Activated naive CD4-positive, alpha-beta T cell treated with anti-CD3 and anti-CD28 coated beads for 36 hours (primary cell): ENCODE measurements around the gene TANC1. TPM values are rescaled to one million over a fixed set of nuclear protein-coding genes. Genes with fewer than 3 reads are reported as not detected.
"Not testable (repeated sequence)": the region's sequence is repeated elsewhere in the genome, so short reads cannot be mapped to it uniquely, and the experiment has no call there.

Source experiments
- CTCF ChIA-PET: fragments of 350-600 bp; sonication (Branson Sonifier 250); formaldehyde crosslinking; loops from one replicate; lab custom pipeline; 2021; ENCODE audit warnings: antibody characterized with exemption; lab: Charles Lee
- DNase-seq: peaks from one replicate; pipeline ENCODE4 v3.0.0-alpha.2; 2020
- H3K27ac Mint-ChIP-seq: one replicate; pipeline ENCODE4 v1.8.0; 2021; ENCODE audit warnings: mild to moderate bottlenecking, mixed read lengths
- H3K27me3 Mint-ChIP-seq: one replicate; pipeline ENCODE4 v1.8.0; 2021; ENCODE audit warnings: low read depth, mixed read lengths
- H3K36me3 Mint-ChIP-seq: one replicate; pipeline ENCODE4 v1.8.0; 2021; ENCODE audit warnings: low read depth, mixed read lengths
- H3K4me1 Mint-ChIP-seq: one replicate; pipeline ENCODE4 v1.8.0; 2021; ENCODE audit warnings: low read depth, mixed read lengths
- H3K4me3 Mint-ChIP-seq: one replicate; pipeline ENCODE4 v1.8.0; 2021; ENCODE audit warnings: mild to moderate bottlenecking, moderate library complexity, mixed read lengths
- H3K9me3 Mint-ChIP-seq: one replicate; pipeline ENCODE4 v1.8.0; 2021; ENCODE audit warnings: mixed read lengths
- intact Hi-C: fragments of 100-400 bp; cut with micrococcal nuclease; formaldehyde crosslinking; loops from one replicate; pipeline ENCODE4 v1.15.1; 2023
- total RNA-seq, 2 experiments: library from RNA; stranded (reverse); gene quantifications; one replicate each; pipeline ENCODE4 v1.2.3, GENCODE V29; 2021

TANC1 gene
- total RNA-seq, 2 experiments from 2014 or later, result 2.0 to 2.3 TPM

DNA sequence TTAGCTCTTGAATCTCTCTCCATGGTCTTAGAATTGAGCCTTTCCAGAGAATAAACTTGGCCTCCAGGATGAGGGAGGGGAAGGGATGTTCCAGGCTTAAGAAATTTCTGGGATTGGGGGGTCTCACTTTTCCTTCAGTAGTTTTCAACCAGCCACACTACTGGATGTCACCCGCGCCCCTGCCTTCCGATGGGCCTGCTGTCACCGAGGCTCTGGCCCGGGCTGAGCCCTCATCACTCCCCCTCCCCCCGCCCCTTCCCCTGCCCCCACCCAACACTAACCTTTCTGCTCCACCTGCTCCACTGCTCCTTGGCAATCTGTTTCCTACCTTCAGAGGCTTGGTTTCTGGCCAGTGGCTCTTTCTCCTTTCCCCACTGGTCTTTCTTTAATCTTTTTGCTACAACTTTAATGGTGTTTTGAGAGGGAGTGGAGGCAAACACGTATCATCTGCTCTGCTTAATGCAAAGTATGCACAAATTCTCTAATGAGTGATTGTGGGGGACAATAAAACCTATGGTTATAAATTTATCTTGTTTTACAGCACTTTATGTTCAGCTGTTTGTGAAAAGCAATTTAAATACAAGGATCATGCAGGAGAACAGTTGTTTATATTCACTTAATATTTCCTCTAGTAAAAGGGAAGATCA, 162.9 kb downstream of the TANC1 start:
- CTCF ChIA-PET, result interaction anchor here (0.8 to 1.0 kb wide), 2 partner anchors 10 to 13 kb away, joined by 3 to 4 read pairs; no protein-coding TSS in a partner anchor
- DNase-seq, result no peak
- H3K36me3 Mint-ChIP-seq, result no peaks in the 10 kb centered on the region
- intact Hi-C loops, result no loop called here
- no peak overlapping the region for H3K27ac Mint-ChIP-seq
- no peaks in the 10 kb centered on the region for H3K27me3 Mint-ChIP-seq
- peaks cover 4% of the 10 kb centered on the region for H3K4me1 Mint-ChIP-seq
- H3K9me3 Mint-ChIP-seq, result no peaks in the 10 kb centered on the region
- no peak overlapping the region for H3K4me3 Mint-ChIP-seq

DNA sequence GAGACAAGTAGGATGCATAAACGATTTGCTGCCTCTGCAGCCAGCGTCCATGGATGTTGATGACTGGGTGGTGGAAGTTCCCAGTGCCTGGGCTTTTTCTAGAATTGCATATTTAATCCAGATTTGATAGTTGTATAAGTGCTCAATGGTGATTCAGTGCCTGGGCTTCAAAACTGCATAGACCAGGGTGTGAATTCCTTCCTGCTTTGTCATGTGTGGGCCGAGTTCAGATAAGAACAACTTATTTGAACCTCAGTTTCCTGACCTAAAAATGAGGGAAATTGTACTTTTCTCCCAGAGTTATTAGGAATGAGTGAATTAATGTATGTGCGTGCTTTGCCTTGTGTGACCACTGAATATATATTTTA, 163.5 kb downstream of the TANC1 start:
- DNase-seq, result no peak
- no peak overlapping the region for H3K4me3 Mint-ChIP-seq
- H3K9me3 Mint-ChIP-seq, result no peaks in the 10 kb centered on the region
- intact Hi-C loops, result no loop called here
- peaks cover 4% of the 10 kb centered on the region for H3K4me1 Mint-ChIP-seq
- CTCF ChIA-PET, result no interaction called here
- no peaks in the 10 kb centered on the region for H3K36me3 Mint-ChIP-seq
- no peaks in the 10 kb centered on the region for H3K27me3 Mint-ChIP-seq
- no peak overlapping the region for H3K27ac Mint-ChIP-seq

DNA sequence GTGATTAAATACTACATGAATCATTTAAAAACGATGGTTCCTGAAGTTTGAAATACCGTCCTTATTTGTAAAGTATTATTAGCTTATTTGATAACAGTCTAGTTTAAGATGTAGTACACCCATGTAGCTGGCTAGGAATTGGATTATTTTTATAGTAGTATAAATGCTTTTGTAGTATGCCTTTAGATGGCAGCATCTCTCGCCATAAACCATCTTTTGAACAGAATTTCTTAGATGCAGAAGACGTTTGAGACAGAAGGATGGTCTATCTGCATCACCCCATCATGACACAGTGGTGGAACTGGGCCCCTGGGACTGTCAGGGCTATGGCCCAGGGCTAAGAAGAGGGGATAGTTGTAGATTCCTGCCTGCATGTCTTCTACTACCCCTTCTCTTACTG, 165.4 kb downstream of the TANC1 start:
- Mint-ChIP-seq H3K27me3 (no peaks in the 10 kb centered on the region), H3K4me3 (no peak overlapping the region), H3K27ac (no peak overlapping the region), H3K4me1 (peaks cover 4% of the 10 kb centered on the region), H3K9me3 (no peaks in the 10 kb centered on the region), H3K36me3 (no peaks in the 10 kb centered on the region)
- DNase-seq, result no peak
- intact Hi-C loops, result no loop called here
- CTCF ChIA-PET, result interaction anchor here (0.6 to 2.0 kb wide), 4 partner anchors 9 to 230 kb away, joined by 3 to 6 read pairs (median 4); no protein-coding TSS in a partner anchor

DNA sequence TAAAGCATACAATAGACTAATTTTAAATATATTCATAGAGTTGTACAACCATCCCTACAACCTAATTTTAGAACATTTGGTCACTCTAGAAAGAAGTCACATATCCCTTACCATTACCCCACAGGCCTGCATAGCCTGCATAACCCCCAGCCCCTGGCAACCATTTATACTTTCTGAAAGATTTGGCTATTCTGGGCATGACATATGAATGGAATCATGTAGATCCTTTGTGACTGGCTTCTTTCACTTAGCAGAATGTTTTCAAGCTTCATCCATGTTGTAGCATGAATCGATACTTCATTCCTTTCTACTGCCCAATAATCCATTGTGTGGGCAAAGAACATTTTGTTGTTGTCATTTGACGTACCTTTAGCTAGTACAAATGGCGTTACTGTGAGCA, 166.5 kb downstream of the TANC1 start:
- H3K4me3 Mint-ChIP-seq, result no peak overlapping the region
- CTCF ChIA-PET, result interaction anchor here (1.3 kb wide), 1 partner anchor 16 kb away, joined by 4 read pairs; no protein-coding TSS in a partner anchor
- intact Hi-C loops, result no loop called here

DNA sequence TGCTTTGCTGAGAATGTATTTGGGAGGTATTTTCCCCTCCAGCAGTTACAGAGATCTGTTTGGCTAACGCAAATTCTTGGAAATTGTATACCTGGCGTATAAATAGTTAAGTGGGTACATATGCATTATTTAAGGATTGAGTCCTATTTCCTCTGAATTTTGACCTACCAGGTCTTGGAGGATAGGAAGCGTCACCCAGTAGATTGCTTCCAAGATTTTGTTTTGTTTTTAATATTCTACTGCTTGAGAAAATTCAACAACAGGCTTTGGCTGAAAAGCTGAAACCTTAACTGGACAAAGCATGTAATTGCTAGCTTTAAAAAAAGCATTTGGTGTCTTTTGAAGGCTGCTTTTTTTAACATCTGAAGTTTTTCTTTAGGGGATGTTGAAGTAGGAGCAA, 168.0 kb downstream of the TANC1 start:
- intact Hi-C loops, result no loop called here
- CTCF ChIA-PET, result interaction anchor here (0.6 to 1.3 kb wide), 3 partner anchors 10 to 17 kb away, joined by 3 to 4 read pairs (median 4); no protein-coding TSS in a partner anchor
- H3K27ac Mint-ChIP-seq, result no peak overlapping the region

More for the DNA sequence above, 166.5 kb downstream of the TANC1 start:
- H3K36me3 Mint-ChIP-seq, result no peaks in the 10 kb centered on the region
- H3K4me1 Mint-ChIP-seq, result peaks cover 1% of the 10 kb centered on the region
- no peak overlapping the region for H3K27ac Mint-ChIP-seq
- H3K9me3 Mint-ChIP-seq, result no peaks in the 10 kb centered on the region
- DNase-seq, result no peak
- H3K27me3 Mint-ChIP-seq, result no peaks in the 10 kb centered on the region

DNA sequence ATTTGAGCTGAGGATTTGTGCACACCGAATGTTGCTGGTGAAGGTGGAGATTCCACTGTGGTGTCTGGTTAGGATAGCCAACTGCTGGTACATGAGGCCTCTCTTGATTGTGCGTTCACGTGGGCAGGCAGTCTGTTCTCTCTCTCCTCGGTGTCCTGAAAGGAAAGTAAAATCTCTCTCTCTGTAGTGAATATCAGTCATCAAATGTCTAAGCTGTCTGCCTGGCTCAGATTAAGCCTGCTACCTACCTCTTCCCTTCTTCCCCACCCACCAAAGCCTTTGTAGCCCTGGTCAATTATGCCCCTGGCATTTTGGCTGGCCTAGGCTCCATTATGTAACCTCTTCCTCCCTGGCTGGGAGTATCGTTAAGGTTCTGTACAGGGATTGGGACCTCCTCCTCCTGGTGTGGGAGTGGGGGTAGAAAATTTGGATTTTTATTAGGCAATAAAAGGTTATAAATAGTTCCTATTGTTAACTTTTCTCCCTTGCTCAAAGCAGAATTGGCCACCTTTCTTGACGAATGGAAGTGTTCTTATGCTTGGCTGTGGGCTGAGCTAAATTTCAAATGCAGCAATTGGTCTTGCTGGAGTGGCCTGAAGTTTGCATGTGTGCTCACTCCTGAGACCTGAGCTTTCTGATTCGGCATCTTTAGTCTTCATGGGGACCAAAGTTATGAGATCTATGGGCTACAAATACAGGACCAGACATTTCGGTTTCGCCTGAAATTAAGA, 169.2 kb downstream of the TANC1 start:
- H3K27ac Mint-ChIP-seq, result no peak overlapping the region
- no peaks in the 10 kb centered on the region for H3K27me3 Mint-ChIP-seq
- intact Hi-C loops, result no loop called here

More for the DNA sequence above, 168.0 kb downstream of the TANC1 start:
- H3K4me3 Mint-ChIP-seq, result no peak overlapping the region
- DNase-seq, result no peak
- no peaks in the 10 kb centered on the region for H3K27me3 Mint-ChIP-seq
- H3K9me3 Mint-ChIP-seq, result no peaks in the 10 kb centered on the region
- no peaks in the 10 kb centered on the region for H3K36me3 Mint-ChIP-seq
- no peaks in the 10 kb centered on the region for H3K4me1 Mint-ChIP-seq

DNA sequence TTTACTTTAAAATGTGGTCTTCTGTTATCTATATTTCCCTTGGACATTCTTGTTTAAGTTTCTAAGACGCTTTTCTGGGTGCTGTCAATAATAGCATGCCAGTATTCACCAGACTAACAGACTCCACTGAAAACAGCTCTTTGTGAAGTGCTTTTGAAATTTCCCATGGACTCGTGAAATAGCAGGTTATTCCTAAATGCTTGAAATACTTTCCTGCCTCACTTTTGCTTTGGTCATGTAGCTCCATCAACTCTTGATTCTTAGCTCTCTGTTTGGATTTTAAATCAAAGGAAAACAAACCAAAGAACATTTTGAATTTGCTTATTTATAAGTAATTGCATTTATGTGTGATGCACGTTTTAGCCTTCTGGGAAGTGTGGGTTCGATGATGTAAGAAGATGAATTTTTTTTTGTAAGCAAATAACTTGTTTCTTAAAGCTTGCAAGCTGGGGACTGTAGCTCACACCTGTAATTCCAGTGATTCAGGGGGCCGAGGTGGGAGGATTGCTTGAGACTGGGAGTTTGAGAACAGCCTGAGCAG, 170.3 kb downstream of the TANC1 start:
- H3K4me1 Mint-ChIP-seq, result no peaks in the 10 kb centered on the region
- no peak overlapping the region for H3K4me3 Mint-ChIP-seq
- H3K36me3 Mint-ChIP-seq, result no peaks in the 10 kb centered on the region
- H3K27ac Mint-ChIP-seq, result no peak overlapping the region
- CTCF ChIA-PET, result interaction anchor here (0.6 to 1.5 kb wide), 5 partner anchors 11 to 24 kb away, joined by 3 to 7 read pairs (median 5); no protein-coding TSS in a partner anchor
- no peaks in the 10 kb centered on the region for H3K9me3 Mint-ChIP-seq
- no peaks in the 10 kb centered on the region for H3K27me3 Mint-ChIP-seq
- no peak for DNase-seq
- intact Hi-C loops, result no loop called here

More for the DNA sequence above, 169.2 kb downstream of the TANC1 start:
- Mint-ChIP-seq H3K9me3 (no peaks in the 10 kb centered on the region), H3K36me3 (no peaks in the 10 kb centered on the region), H3K4me3 (no peak overlapping the region), H3K4me1 (no peaks in the 10 kb centered on the region)
- DNase-seq, result no peak
- CTCF ChIA-PET, result interaction anchor here (1.1 to 1.3 kb wide), 2 partner anchors 19 to 48 kb away, joined by 3 to 4 read pairs; no protein-coding TSS in a partner anchor

DNA sequence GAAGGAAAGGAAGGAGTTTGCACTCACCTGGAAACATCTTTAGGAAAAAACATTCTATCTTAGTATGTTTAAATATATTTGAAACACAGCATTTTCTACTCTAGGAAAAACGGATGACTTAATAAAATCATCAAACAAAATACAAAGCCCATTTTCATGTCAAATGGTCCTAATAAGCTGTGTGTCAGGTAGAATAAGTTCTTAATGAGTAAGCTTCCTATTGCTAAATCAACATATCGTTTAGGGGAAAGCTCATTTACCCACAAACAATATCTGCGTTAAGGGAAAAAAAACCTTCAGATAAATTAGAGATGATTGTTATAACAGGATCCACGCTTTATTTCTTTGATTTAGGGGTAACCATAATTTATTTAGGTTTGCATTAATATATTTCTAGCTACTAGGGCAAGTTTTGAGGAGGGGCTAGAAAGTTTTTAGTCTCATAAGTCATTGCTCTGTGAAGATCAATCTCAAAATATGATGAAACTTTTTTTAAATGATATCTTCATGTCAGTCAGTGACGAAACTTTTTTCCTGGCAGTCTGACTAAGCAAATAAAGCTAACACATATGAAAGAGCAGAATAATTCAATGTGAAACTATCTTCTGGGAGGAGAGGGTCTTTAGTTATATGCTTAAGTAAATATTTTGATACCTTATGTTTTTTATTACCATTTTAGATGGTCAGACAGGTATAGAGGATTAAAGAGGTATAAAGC, 170.9 kb downstream of the TANC1 start:
- intact Hi-C loops, result no loop called here
- H3K9me3 Mint-ChIP-seq, result no peaks in the 10 kb centered on the region
- CTCF ChIA-PET, result interaction anchor here (0.7 to 1.5 kb wide), 3 partner anchors 15 to 21 kb away, joined by 5 to 7 read pairs (median 5); no protein-coding TSS in a partner anchor

DNA sequence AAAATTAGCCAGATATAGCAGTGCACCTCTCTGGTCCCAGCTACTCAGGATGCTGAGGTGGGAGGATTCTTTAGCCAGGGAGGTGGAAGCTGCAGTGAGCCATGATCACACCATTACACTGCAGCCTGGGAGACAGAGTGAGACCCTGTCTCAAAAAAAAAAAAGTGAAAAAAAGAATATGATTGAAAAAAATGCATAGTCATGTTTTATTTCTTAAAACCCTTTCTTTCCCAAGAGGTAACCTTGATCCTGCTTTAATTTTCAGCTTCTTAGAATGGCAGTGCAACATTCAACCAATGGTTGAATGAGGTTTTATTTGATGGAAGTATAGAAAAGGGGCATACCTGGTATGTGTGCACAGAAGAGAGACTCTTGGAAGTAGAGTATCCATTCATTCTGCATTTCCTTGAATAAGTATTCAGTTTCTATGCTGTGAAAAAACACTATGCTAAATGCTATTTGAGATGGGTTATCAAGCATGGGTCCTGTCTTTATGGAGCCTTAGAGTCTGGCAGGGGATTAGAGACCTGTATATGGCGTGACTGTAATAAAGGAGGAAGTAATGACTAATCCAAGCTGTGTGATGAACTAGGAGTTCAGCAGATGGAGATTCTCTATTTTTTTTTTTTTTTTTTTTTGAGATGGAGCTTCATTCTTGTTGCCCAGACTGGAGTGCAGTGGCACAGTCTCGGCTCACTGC, 171.8 kb downstream of the TANC1 start:
- Mint-ChIP-seq H3K27ac (no peak overlapping the region), H3K27me3 (no peaks in the 10 kb centered on the region), H3K36me3 (no peaks in the 10 kb centered on the region), H3K4me1 (no peaks in the 10 kb centered on the region), H3K4me3 (no peak overlapping the region), H3K9me3 (no peaks in the 10 kb centered on the region)
- DNase-seq, result no peak
- intact Hi-C loops, result no loop called here
- CTCF ChIA-PET, result interaction anchor here (0.6 to 1.5 kb wide), 2 partner anchors 21 to 1349 kb away, joined by 4 to 7 read pairs; no protein-coding TSS in a partner anchor

More for the DNA sequence above, 170.9 kb downstream of the TANC1 start:
- Mint-ChIP-seq H3K4me3 (no peak overlapping the region), H3K36me3 (no peaks in the 10 kb centered on the region), H3K4me1 (no peaks in the 10 kb centered on the region), H3K27me3 (no peaks in the 10 kb centered on the region), H3K27ac (no peak overlapping the region)
- DNase-seq, result no peak

DNA sequence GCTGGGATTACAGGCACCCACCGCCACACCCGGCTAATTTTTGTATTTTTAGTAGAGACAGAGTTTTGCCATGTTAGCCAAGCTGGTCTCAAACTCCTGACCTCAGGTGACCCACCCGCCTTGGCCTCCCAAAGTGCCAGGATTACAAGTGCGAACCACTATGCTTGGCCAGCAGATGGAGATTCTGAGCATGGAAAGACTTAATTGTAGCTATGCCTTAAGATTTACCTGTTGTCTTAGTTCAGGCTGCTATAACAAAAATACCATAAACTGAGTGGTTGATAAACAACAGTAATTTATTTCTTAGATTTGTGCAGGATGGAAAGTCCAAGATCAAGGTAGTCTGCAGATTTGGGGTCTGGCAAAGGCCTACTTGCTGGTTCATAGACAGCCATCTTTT, 172.4 kb downstream of the TANC1 start:
- H3K4me3 Mint-ChIP-seq, H3K27me3 Mint-ChIP-seq, H3K9me3 Mint-ChIP-seq, H3K36me3 Mint-ChIP-seq, H3K27ac Mint-ChIP-seq, DNase-seq, H3K4me1 Mint-ChIP-seq, intact Hi-C loops: not testable (repeated sequence)
- CTCF ChIA-PET, result interaction anchor here (0.6 kb wide), 1 partner anchor 1349 kb away, joined by 4 read pairs; no protein-coding TSS in a partner anchor

DNA sequence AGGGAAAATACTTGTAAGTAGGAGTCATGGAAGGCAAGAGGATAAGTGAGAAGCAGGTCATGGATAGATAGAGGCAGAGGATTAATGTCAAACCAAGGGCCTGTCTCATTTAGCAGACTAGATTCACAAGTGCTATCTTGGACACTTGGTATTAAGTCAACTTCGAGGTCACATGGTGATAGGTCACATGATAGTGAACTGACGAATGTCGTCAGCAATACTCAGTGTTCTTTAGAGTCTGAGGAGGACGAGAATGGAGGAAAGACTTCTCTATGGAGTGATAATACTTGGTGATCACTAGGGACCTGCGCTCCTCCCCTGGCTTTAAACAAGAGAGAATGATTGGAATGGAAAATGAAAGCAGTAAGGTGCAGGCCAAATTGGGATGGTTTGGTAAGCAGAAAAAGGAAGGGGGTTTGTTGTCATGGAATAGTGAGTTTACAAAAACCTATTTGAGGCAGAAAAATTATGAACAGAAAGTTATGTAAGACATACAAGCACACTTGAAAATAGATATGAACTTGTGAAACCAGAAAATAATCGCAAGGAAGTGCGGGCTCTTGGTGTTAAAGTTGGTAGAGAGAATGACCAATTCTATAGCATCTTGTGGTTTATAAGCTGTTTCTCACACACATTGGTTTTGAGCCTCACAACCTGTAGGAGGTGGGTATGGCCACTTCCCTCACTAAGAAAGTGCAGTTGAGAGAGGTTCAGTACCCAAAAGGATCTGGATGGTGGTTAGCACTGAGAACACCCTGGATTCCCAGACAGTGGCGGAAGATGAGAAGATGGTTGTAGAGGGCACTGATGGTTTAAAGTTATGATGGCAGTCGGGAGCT, 176.6 kb downstream of the TANC1 start:
- CTCF ChIA-PET, result interaction anchor here (1.6 kb wide), 1 partner anchor 15 kb away, joined by 4 read pairs; no protein-coding TSS in a partner anchor
- Mint-ChIP-seq H3K4me1 (peaks cover 12% of the 10 kb centered on the region), H3K9me3 (no peaks in the 10 kb centered on the region), H3K36me3 (no peaks in the 10 kb centered on the region), H3K27me3 (peaks cover 3% of the 10 kb centered on the region), H3K4me3 (no peak overlapping the region), H3K27ac (no peak overlapping the region)
- intact Hi-C loops, result no loop called here
- DNase-seq, result no peak
